GM18861 (cell line): ENCODE data around the gene ENO3.

Source experiments
- ATAC-seq: cut with Tn5 transposase; IDR thresholded peaks from one replicate; pipeline ENCODE4 v1.9.1; 2021; ENCODE audit not compliant: unreplicated experiment

The ENO3 gene

GRCh38 chr17:4972752-4973151, 21.8 kb downstream of the ENO3 start:
- ATAC-seq = no peak

DNA sequence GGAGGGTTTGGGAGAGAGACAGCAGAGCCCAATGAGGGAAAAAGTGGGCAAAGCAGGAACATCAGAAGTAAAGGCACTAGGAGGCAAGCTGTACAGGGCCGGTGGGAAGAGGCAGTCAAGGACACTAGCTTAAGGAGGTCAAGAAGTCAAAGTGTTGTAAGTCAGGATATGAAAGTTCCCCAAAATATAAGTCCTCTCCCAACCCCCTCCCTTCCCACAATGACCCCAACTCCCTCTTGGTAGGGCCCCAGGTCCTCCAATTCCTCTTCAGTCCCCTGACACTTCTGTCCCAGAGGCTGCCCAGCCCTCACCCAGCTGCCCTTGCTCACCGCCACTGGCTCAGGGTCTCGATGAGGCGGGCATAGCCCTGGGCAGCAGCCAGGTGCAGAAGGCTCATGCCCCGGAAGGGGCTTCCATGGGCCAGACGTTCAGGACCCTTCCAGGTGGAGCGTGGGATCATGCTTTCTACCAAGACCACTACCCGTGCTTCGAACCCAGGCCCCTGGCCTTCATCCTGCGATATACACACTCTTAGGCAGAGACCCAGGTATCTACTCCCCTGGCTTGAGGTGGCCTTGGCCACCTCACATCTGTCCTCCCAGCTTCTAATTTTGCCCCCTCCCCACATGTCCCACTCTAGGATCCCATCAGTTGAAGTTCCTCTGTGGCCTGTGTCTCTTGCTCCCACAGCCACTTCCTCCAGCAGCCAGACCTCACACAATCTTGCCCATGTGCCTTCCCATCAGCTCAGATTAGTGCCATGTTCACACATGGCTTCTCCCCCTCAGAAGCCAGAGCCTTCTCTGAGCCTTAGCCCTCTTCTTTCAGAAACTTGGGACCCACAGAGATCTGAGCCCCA, 22.6 kb downstream of the ENO3 start:
- no peak for ATAC-seq

DNA sequence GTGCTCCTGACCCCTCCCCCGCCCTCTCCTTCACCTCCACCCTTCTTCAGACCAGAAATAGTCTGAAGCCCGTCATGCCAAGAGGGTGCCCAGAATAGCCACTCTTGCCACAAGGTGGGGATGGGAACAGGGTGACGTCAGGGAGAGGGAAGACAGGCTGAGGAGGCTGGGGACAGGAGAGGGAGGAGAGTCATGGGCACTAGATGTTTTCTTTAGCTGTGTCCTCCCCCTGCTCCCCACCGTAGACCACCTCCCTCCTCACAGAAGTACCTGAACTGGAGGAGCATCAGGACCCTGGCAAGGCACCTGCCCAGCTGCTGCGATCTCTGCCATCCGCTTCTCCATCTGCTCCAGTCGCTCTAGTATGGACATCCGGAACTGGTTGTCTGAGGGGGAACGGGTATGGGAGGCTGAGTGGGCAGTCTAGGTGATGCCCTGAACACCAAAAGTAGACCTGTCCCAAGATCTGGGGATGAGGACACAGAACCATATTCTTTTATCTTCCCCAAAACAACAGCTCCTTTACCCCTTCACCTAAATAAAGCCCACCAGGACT, 23.3 kb downstream of the ENO3 start:
- no peak for ATAC-seq

DNA sequence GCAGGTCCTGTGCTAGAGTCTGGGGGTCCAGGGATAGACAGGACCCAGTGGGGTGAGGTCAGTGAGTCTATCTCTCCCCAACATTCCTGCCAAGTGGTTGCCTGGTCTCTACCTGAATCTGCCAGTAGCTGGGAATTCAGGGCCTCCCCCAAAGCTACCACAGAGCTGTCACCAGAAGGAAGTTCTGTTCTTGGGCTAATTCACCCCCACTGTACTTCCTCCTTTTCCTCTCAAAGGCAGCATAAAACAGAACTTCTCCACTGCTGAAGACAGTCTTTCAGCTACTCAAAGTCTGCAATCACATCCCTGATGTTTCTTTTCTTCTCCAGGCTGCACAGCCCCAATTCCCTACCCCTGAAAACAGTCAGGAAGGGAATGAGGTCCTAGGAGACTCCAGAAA, 27.8 kb downstream of the ENO3 start:
- no peak for ATAC-seq

GRCh38 chr17:4980644-4981216, 29.8 kb downstream of the ENO3 start:
- ATAC-seq = no peak

DNA sequence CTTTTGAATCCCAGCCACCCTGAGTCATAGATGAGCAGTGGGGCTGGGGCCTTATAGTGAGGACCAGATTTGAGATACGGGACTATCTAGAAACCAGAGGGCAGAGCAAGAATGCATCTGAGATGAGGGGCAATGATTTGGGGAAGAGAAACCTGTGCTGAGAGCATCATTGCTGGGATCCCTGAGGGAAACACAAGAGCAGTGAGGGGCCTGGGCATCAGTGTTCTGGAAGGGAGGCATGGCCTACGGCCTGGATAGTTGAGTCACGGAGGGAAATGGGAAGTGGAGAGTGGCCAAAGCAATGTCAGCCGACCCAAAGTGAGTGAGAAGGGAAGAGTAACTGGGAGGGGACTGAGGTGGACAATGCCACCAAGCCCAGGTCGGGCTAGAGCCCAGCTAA, 31.4 kb downstream of the ENO3 start:
- no peak for ATAC-seq

GRCh38 chr17:4986403-4986802, 35.5 kb downstream of the ENO3 start:
- no peak for ATAC-seq

DNA sequence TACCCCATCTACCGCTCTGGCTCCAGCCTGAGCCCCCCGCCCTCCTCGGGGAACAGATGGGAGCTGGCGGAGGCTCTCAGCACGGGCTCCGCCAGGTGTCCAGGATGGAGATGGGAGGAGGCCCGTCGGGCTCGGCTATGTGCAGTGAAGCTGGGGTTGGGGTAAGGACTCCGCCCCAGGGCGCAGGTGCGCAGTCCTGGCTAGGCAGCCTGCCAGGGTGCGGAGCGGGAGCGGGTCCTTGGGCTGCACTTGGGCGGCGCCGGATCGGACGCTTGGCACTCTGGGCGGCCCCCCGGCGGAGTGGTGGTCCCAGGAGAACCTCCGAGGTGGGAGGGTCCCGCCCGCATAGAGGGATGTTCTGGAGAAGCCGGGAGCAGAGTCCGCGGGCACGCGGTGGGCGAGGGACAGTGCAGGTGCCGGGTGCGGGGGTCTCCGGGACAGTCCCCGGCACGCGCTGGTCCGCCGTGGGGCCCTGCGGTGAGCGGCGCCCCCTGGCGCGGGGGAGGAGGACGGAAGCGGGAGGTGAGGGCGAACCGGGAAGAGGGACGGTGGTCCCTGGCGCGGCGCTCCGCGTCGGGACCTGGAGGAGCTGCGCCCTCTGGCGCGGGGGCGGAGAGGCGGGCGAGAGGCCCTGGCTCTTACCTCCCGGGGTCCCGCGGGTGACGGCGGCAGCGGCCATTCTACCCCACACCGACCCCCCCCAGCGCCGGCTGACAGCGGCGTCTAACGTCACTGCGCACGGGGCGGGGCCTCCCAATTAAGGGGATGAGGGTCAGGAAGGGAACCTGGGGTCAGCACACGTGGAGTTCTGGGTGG, 36.2 kb downstream of the ENO3 start, which contains the start of gene CAMTA2:
Gene CAMTA2, minus strand, starts transcription at position 725 of the 816 bp plus-strand sequence. CDS start 1,453 bp downstream, outside the sequence.
- ATAC-seq = peak; percentile 49

- no peak for ATAC-seq
Observed at GRCh38 chr17:4987767-4988567, 37.0 kb downstream of the ENO3 start.

DNA sequence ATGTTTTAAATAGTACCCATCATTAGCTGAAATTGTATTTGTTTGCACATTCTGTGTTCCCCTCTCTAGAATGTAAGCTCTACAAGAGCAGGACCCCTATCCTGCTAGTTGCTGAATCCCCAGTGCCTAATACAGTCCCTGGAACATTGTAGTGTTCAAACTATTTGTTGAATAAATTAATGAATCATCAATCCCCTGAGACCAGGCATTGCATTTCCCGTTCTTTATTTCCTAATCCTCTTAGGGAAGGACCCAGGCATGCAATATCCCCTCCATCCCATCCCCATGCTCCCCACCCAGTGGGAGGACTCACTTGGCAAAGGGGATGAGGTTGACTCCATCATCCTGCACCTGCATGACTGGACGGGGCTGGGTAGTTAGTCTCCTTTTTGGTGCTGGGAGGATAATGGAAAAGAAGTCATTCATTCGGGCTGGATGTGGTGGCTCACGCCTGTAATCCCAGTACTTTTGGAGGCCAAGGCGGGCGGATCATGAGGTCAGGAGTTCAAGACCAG, 43.2 kb downstream of the ENO3 start:
- no peak for ATAC-seq

DNA sequence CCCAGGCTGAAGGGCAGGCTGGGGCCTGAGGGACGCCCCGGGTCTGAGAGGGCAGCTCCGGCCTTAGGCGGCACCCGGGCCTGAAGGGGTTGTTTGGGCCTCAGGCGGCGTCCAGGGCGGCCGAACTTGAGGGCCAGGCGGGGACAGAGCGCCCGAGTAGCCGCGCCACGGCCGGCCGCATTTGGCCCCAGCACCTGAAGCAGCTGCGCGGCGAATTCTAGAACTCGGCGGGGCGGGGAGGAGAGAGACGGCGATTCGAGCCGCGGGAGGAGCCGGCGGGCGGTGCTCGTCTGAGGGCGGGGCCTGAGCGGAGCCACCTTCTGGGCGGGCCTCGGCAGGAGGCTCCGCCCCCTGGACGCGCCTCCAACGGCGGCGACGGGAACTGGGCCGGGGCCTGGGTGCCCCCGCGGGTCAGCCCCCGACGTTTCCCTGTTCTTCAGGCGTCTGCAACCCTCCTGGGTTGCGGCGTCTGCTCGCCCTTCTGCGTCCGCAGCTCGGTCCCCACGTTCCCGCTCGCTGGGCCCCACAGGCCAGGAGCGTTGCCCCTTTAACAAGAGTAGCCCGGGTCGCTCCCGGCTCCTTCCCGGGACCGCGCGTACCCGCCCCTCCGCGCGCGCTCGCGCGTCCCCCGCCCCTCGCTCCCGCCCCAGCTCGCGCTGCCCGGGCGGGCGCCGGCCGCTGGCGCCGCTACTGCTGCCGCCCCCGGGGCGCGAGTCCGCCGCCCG, 46.5 kb downstream of the ENO3 start, which contains the start of the genes INCA1 and KIF1C:
Gene INCA1, minus strand, starts transcription at position 221 of the 725 bp plus-strand sequence. CDS start 3,085 bp downstream, outside the sequence.
Gene KIF1C, plus strand, starts transcription at position 649 of the 725 bp plus-strand sequence. CDS start 2,297 bp downstream, outside the sequence.
- peak; percentile 72 for ATAC-seq

- ATAC-seq = no peak
Observed at GRCh38 chr17:4998027-4998731, 47.3 kb downstream of the ENO3 start.

DNA sequence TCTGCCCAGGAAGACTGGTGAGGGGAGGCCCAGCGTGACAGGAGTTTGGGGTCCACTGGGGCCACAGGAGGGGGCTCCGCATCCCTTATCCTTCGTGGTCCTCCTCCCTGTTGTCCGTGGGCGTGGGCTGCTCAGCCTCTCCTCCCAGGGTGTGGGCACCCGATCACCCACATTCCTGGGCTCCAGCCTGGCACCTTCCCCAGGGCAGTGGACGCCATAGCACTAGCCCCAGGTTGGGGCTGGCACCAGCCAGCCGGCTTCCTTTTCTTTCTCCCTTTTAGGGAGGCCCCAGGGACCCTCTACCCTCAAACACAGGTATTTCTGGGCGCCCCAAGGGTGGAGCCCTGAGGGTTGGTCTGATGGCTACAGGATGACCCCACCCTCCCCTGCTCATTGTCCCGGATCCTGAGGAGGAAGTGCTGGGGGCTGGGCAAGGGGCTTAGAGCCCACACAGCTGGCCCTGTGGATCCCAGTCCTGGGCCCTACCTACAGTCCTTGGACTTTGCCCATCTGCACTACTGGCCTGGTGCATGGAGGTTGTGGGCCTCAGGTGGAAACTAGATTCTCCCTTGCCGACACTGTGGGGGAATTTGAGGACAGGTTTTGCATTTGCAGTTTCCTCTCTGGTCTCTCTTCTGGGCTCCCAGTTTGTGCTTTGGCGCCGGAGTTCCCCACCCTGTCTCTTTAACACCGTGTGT, 48.0 kb downstream of the ENO3 start:
- ATAC-seq = no peak

GRCh38 chr17:4999430-5000093, 48.6 kb downstream of the ENO3 start:
- ATAC-seq = no peak

DNA sequence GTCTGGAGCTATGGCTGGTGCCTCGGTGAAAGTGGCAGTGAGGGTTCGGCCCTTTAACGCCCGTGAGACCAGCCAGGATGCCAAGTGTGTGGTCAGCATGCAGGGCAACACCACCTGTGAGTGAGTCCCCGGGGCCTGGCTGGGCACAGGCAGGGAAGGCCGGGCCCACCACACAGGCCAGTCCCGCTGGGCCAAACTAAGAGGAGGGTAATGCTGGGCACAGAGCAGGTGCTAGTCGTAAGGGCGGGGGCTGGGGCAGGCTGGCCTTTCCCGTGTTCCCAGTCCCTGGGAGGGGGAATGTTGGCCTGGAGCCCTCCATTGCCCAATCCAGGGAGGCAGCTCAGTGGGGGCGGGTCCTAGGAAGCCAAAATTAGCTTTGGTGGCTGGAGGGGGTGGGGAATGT, 49.3 kb downstream of the ENO3 start:
- ATAC-seq = no peak

DNA sequence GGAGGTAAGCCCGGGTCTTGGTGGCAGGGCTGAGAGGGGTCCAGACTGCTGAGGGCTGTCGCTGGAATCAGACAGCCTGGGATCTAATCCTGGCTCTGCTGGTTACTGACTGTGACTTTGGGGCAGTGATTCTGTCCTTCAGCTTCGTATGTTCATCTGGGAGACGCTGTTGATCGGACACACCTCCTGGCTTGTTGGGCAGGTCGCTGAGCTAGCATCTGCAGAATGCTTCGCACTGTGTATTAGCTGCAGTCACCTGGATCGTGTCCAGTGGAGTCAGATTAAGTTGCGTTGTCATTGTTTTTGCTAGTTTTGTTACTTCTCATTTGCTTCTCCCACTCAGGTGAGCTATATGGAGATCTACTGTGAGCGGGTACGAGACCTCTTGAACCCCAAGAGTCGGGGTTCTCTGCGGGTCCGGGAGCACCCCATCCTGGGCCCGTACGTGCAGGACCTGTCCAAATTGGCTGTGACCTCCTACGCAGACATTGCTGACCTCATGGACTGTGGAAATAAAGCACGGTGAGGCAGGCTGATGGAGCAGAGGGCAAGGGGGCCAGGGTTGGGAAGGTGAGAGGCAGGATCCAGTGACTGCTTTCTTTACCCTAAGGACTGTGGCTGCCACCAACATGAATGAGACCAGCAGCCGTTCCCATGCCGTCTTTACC, 51.3 kb downstream of the ENO3 start:
- ATAC-seq = no peak
